GM23338 (cell line): ENCODE measurements around the gene ADGRL1. TPM values are rescaled to one million over a fixed set of nuclear protein-coding genes. Genes with fewer than 3 reads are reported as not detected.

ENCODE experiments used
- ATAC-seq: fragments of 200-7000 bp; cut with Tn5 transposase; 3 replicates; pipeline ENCODE4 v1.9.1; 2020
- DNase-seq: peaks from one replicate; pipeline ENCODE4 v3.0.0-alpha.2; 2015; ENCODE audit warnings: low spot score
- H2AFZ ChIP-seq: fragments of 200-600 bp; sonication (generic); 2 replicates; pipeline ENCODE4 v1.8.0; 2016; ENCODE audit warnings: antibody characterized with exemption, mild to moderate bottlenecking, moderate library complexity
- H3F3A ChIP-seq: fragments of 200-600 bp; sonication (generic); replicated peaks from 2 replicates; pipeline ENCODE4 v1.8.0; 2017; ENCODE audit warnings: antibody characterized with exemption, mixed run types, low read depth
- H3K27ac ChIP-seq: fragments of 200-600 bp; sonication (generic); 2 replicates; pipeline ENCODE4 v1.6.1; 2016; ENCODE audit warnings: low read depth
- H3K27me3 ChIP-seq: fragments of 200-600 bp; sonication (generic); 2 replicates; pipeline ENCODE4 v1.8.0; 2016; ENCODE audit warnings: mild to moderate bottlenecking, mixed run types, moderate library complexity; ENCODE audit not compliant: insufficient read depth
- H3K36me3 ChIP-seq: fragments of 200-600 bp; sonication (generic); 2 replicates; pipeline ENCODE4 v1.8.0; 2016; ENCODE audit warnings: mild to moderate bottlenecking; ENCODE audit not compliant: insufficient read depth
- H3K4me1 ChIP-seq: fragments of 200-600 bp; sonication (generic); 2 replicates; pipeline ENCODE4 v1.8.0; 2016; ENCODE audit warnings: mild to moderate bottlenecking, moderate library complexity; ENCODE audit not compliant: insufficient read depth
- H3K4me2 ChIP-seq: fragments of 200-600 bp; sonication (generic); 2 replicates; pipeline ENCODE4 v1.7.1; 2017; ENCODE audit warnings: mixed run types
- H3K4me3 ChIP-seq: fragments of 200-600 bp; sonication (generic); 2 replicates; pipeline ENCODE4 v1.6.1; 2016; ENCODE audit warnings: mixed run types
- H3K79me2 ChIP-seq: fragments of 200-600 bp; sonication (generic); replicated peaks from 2 replicates; pipeline ENCODE4 v1.8.0; 2017; ENCODE audit warnings: mild to moderate bottlenecking; ENCODE audit not compliant: insufficient read depth
- H3K9me2 ChIP-seq: fragments of 200-600 bp; sonication (generic); 2 replicates; pipeline ENCODE4 v1.8.0; 2017; ENCODE audit not compliant: insufficient read depth
- H4K20me1 ChIP-seq: fragments of 200-600 bp; sonication (generic); replicated peaks from 2 replicates; pipeline ENCODE4 v1.8.0; 2017; ENCODE audit warnings: mild to moderate bottlenecking; ENCODE audit not compliant: insufficient read depth
- H3K27ac Mint-ChIP-seq: 2 replicates; pipeline ENCODE4 v1.8.0; 2020; ENCODE audit warnings: inconsistent platforms, mild to moderate bottlenecking, moderate library complexity, mixed read lengths
- H3K27me3 Mint-ChIP-seq: 3 replicates; pipeline ENCODE4 v1.8.0; 2022; ENCODE audit warnings: low read depth, mild to moderate bottlenecking, moderate library complexity, mixed read lengths, inconsistent platforms; ENCODE audit not compliant: insufficient read depth, poor library complexity
- H3K36me3 Mint-ChIP-seq: 3 replicates; pipeline ENCODE4 v1.8.0; 2021; ENCODE audit warnings: low read depth, mild to moderate bottlenecking, inconsistent platforms, moderate library complexity, mixed read lengths
- H3K4me1 Mint-ChIP-seq: 3 replicates; pipeline ENCODE4 v1.8.0; 2020; ENCODE audit warnings: mild to moderate bottlenecking, inconsistent platforms, mixed read lengths
- H3K4me3 Mint-ChIP-seq: 3 replicates; pipeline ENCODE4 v1.8.0; 2021; ENCODE audit warnings: moderate library complexity, mild to moderate bottlenecking, inconsistent platforms, mixed read lengths
- H3K9me3 Mint-ChIP-seq: 3 replicates; pipeline ENCODE4 v1.8.0; 2020; ENCODE audit warnings: moderate library complexity, mild to moderate bottlenecking, inconsistent platforms, mixed read lengths
- CTCF ChIP-seq, 2 experiments: fragments of 200-600 bp in 1 of 2; sonication (generic) in 1 of 2; conservative IDR thresholded peaks; 2 replicates each; pipeline versions ENCODE4 v1.5.1 to v1.6.1; 2016 to 2017; ENCODE audit warnings: antibody characterized with exemption in 2 of 2, low read depth in 2 of 2, mild to moderate bottlenecking in 2 of 2, moderate library complexity in 1 of 2
- EZH2phosphoT487 ChIP-seq: fragments of 200-600 bp; sonication (generic); IDR thresholded peaks from one replicate; pipeline ENCODE4 v1.8.1; 2018; ENCODE audit warnings: antibody characterized with exemption; ENCODE audit not compliant: unreplicated experiment
- ZNF114 ChIP-seq: fragments of 250-450 bp; sonication (Bioruptor Pico); IDR thresholded peaks from 2 replicates; pipeline ENCODE4 v1.5.0; 2020; ENCODE audit warnings: mild to moderate bottlenecking, moderate library complexity
- ZNF462 ChIP-seq: fragments of 250-450 bp; sonication (Bioruptor Pico); IDR thresholded peaks from 2 replicates; pipeline ENCODE4 v1.5.0; 2020; ENCODE audit warnings: mild to moderate bottlenecking, moderate library complexity
- polyA plus RNA-seq: library from polyadenylated mRNA; unstranded; fragments of >200 nt; fragmentation: Nextera tagmentation; extraction: Ambion mirVana; gene quantifications from 2 replicates; pipeline ENCODE4 v1.2.1, GENCODE V29; 2016
- total RNA-seq: library from RNA; depleted of rRNA; stranded (reverse); fragments of >200 nt; shearing (Covaris generic); gene quantifications from 2 replicates; pipeline ENCODE4 v1.2.3, GENCODE V29; 2014

Gene ADGRL1
- total and polyA plus RNA-seq, 2 experiments from 2014 or later, result 20.6 to 100 TPM

- no peak for ATAC-seq
- Histone ChIP-seq H2AFZ (no peak overlapping the region), H4K20me1 (peaks cover 14% of the 10 kb centered on the region), H3K9me2 (no peaks in the 10 kb centered on the region), H3K27me3 (no peaks in the 10 kb centered on the region), H3F3A (peaks cover 15% of the 10 kb centered on the region), H3K4me2 (peak overlapping the region; percentile 86; the same call in 1 of the 2 replicates), H3K4me3 (peak overlapping the region; percentile 71; the same call in 1 of the 2 replicates), H3K27ac (peak overlapping the region; percentile 88; the same call in 1 of the 2 replicates), H3K4me1 (peaks cover 23% of the 10 kb centered on the region), H3K79me2 (peaks cover 17% of the 10 kb centered on the region), H3K36me3 (no peaks in the 10 kb centered on the region; the same call in 1 of the 2 replicates)
- peaks cover 19% of the 10 kb centered on the region for H3K27me3 Mint-ChIP-seq
- peak overlapping the region; percentile 84 for H3K4me3 Mint-ChIP-seq
- no peak for TF ChIP-seq EZH2phosphoT487
- no peak for TF ChIP-seq ZNF462 (CRISPR knock-in tag)
- no peak for TF ChIP-seq ZNF114 (CRISPR knock-in tag)
- no peak for TF ChIP-seq CTCF (conservative IDR thresholded peaks at IDR 0.05; ENCODE audit: low read depth in 2 of 2)
- peaks cover 21% of the 10 kb centered on the region for H3K4me1 Mint-ChIP-seq
- DNase-seq, result no peak
- no peaks in the 10 kb centered on the region; the same call in 2 of the 3 replicates for H3K9me3 Mint-ChIP-seq
- peaks cover 29% of the 10 kb centered on the region for H3K36me3 Mint-ChIP-seq
- H3K27ac Mint-ChIP-seq, result no peak overlapping the region
Measured at GRCh38 chr19:14119146-14119545, 86.8 kb downstream of the ADGRL1 start.
